Hepatocyte (in vitro differentiated cells): ENCODE results near the gene C1QL3. TPM values are rescaled to one million over a fixed set of nuclear protein-coding genes. Genes with fewer than 3 reads are reported as not detected.

Experiments
- DNase-seq: peaks from one replicate; pipeline ENCODE4 v3.0.0-alpha.2; 2016; ENCODE audit warnings: low spot score
- H2AFZ ChIP-seq: fragments of 200-600 bp; sonication (generic); 2 replicates; pipeline ENCODE4 v1.6.0; 2016; ENCODE audit warnings: antibody characterized with exemption, mild to moderate bottlenecking
- H3K27ac ChIP-seq: fragments of 200-600 bp; sonication (generic); 2 replicates; pipeline ENCODE4 v1.5.1; 2016; ENCODE audit warnings: mild to moderate bottlenecking
- H3K27me3 ChIP-seq: fragments of 200-600 bp; sonication (generic); 2 replicates; pipeline ENCODE4 v1.6.1; 2016
- H3K36me3 ChIP-seq: fragments of 200-600 bp; sonication (generic); replicated peaks from 2 replicates; pipeline ENCODE4 v1.5.1; 2016; ENCODE audit warnings: low read depth; ENCODE audit not compliant: insufficient read depth
- H3K4me1 ChIP-seq: fragments of 200-600 bp; sonication (generic); 2 replicates; pipeline ENCODE4 v1.5.1; 2016; ENCODE audit warnings: mild to moderate bottlenecking, moderate library complexity; ENCODE audit not compliant: insufficient read depth
- H3K4me2 ChIP-seq: fragments of 200-600 bp; sonication (generic); 2 replicates; pipeline ENCODE4 v1.6.0; 2016
- H3K4me3 ChIP-seq: fragments of 200-600 bp; sonication (generic); 2 replicates; pipeline ENCODE4 v1.5.1; 2016; ENCODE audit warnings: mild to moderate bottlenecking
- H3K79me2 ChIP-seq: fragments of 200-600 bp; sonication (generic); 2 replicates; pipeline ENCODE4 v1.6.0; 2017; ENCODE audit warnings: mild to moderate bottlenecking
- H3K9me2 ChIP-seq: fragments of 200-600 bp; sonication (generic); replicated peaks from 2 replicates; pipeline ENCODE4 v1.6.0; 2017; ENCODE audit warnings: mild to moderate bottlenecking; ENCODE audit not compliant: insufficient read depth
- H3K9me3 ChIP-seq: fragments of 200-600 bp; sonication (generic); 2 replicates; pipeline ENCODE4 v1.5.1; 2016; ENCODE audit warnings: low read depth, mild to moderate bottlenecking
- H4K20me1 ChIP-seq: fragments of 200-600 bp; sonication (generic); 2 replicates; pipeline ENCODE4 v1.6.0; 2016; ENCODE audit warnings: mild to moderate bottlenecking; ENCODE audit not compliant: insufficient read depth, poor library complexity, severe bottlenecking
- EZH2 ChIP-seq: fragments of 200-600 bp; sonication (generic); IDR thresholded peaks from 2 replicates; pipeline ENCODE4 v1.6.1; 2016; ENCODE audit warnings: antibody characterized with exemption, mild to moderate bottlenecking, borderline replicate concordance
- EZH2phosphoT487 ChIP-seq: fragments of 200-600 bp; sonication (generic); IDR thresholded peaks from one replicate; pipeline ENCODE4 v1.6.1; 2018; ENCODE audit warnings: antibody characterized with exemption, mild to moderate bottlenecking, low read depth, moderate library complexity; ENCODE audit not compliant: unreplicated experiment, severe bottlenecking
- WGBS: methylation state at CpG from one replicate; pipeline ENCODE4 v1.1.6; 2016; ENCODE audit warnings: low lambda C conversion rate; ENCODE audit errors: missing lambda C conversion rate; 5-methylcytosine and 5-hydroxymethylcytosine counted together
- polyA plus RNA-seq: library from polyadenylated mRNA; unstranded; fragments of >200 nt; fragmentation: Nextera tagmentation; extraction: Ambion mirVana; gene quantifications from 2 replicates; pipeline ENCODE4 v1.2.1, GENCODE V29; 2016
- total RNA-seq: library from RNA; depleted of rRNA; stranded (reverse); fragments of >200 nt; gene quantifications from 2 replicates; pipeline ENCODE4 v1.2.3, GENCODE V29; 2014
- TF ChIP-seq, protein P1 (sequence below): fragments of 200-600 bp; sonication (generic); IDR thresholded peaks from 2 replicates; pipeline ENCODE4 v1.5.1; 2016; ENCODE audit warnings: antibody characterized with exemption, mild to moderate bottlenecking; ENCODE audit not compliant: poor library complexity

The C1QL3 gene
- total and polyA plus RNA-seq, 2 experiments from 2014 or later, result 0.53 to 0.82 TPM

DNA sequence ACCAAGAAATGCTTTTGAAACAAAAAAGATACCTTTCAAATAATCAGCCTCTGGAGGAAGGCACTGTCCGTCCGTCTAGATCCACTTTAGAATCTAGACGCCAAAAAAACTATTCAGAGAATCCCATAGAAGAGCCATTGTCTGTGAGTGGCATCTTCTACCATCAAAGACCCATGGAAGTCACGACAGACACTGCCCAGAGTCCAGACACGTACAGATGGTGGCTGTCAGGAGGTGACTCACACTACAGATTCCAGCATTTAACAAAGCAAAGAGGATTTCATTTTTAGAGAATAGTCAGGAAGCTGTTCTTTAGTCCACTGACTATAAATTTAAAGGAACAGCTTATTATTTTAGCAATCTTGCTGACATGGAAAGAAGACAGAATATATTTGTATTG lies 11.7 kb downstream of the C1QL3 start:
- Histone ChIP-seq H4K20me1 (no peaks in the 10 kb centered on the region), H3K4me1 (no peaks in the 10 kb centered on the region), H3K9me2 (no peaks in the 10 kb centered on the region), H3K4me3 (no peak overlapping the region), H3K4me2 (no peak overlapping the region), H3K27me3 (no peaks in the 10 kb centered on the region), H3K27ac (no peak overlapping the region), H3K79me2 (no peaks in the 10 kb centered on the region), H3K9me3 (no peaks in the 10 kb centered on the region), H2AFZ (no peak overlapping the region), H3K36me3 (no peaks in the 10 kb centered on the region)
- TF ChIP-seq EZH2 (no peak), EZH2phosphoT487 (no peak)
- TF ChIP-seq, protein P1, sequence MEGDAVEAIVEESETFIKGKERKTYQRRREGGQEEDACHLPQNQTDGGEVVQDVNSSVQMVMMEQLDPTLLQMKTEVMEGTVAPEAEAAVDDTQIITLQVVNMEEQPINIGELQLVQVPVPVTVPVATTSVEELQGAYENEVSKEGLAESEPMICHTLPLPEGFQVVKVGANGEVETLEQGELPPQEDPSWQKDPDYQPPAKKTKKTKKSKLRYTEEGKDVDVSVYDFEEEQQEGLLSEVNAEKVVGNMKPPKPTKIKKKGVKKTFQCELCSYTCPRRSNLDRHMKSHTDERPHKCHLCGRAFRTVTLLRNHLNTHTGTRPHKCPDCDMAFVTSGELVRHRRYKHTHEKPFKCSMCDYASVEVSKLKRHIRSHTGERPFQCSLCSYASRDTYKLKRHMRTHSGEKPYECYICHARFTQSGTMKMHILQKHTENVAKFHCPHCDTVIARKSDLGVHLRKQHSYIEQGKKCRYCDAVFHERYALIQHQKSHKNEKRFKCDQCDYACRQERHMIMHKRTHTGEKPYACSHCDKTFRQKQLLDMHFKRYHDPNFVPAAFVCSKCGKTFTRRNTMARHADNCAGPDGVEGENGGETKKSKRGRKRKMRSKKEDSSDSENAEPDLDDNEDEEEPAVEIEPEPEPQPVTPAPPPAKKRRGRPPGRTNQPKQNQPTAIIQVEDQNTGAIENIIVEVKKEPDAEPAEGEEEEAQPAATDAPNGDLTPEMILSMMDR, result no peak
- WGBS, result 50% methylated on average over 5 of the region's 5 CpGs
- no peak for DNase-seq

DNA sequence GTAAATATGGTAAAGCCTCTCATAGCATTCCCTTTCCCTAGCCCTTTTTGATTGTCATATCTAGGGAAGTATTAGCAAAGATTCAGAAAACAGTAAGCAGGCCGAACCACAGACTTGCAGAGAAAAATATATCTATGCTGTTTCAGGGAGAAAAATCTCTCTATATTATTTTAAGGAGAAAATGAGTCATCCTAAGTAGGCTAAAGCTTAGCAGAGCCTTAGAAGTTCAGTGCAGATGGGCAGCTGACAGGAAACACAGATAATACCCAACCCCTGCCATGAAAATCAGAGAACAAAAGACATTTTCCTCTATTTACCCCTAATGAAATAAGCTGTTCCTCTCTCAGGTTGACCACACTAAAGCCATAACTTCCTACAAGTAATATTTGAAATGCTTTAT lies 16.5 kb downstream of the C1QL3 start:
- Histone ChIP-seq H3K9me2 (no peaks in the 10 kb centered on the region), H3K9me3 (no peaks in the 10 kb centered on the region), H4K20me1 (no peaks in the 10 kb centered on the region), H3K4me3 (no peak overlapping the region), H3K79me2 (no peaks in the 10 kb centered on the region), H3K4me2 (no peak overlapping the region), H3K27me3 (no peaks in the 10 kb centered on the region), H2AFZ (no peak overlapping the region), H3K4me1 (no peaks in the 10 kb centered on the region), H3K36me3 (no peaks in the 10 kb centered on the region), H3K27ac (no peak overlapping the region)
- WGBS, result 76% methylated on average over 1 of the region's 1 CpG
- TF ChIP-seq EZH2 (no peak), EZH2phosphoT487 (no peak)
- TF ChIP-seq, protein P1, result no peak
- no peak for DNase-seq

DNA sequence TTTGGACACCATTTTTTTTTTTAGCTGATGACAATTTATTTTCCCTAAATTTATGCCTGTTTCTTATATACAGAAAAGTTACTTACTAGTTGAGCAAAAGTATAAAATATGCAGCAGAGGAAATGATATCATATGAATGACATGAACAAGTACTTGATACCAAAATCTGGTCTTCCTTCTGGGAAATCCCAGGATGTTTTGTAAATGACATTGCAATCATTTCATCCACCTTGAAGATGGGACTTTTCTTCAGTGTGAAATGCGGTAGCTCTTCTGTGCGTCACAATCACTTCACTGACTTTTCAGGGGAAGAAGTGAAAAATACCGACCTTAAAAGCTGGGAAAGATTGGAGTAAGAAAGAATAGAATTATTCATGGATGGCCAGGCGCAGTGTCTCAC lies 23.8 kb downstream of the C1QL3 start:
- Histone ChIP-seq H3K36me3 (no peaks in the 10 kb centered on the region), H3K4me3 (no peak overlapping the region), H3K9me2 (no peaks in the 10 kb centered on the region), H4K20me1 (no peaks in the 10 kb centered on the region), H3K9me3 (no peaks in the 10 kb centered on the region), H3K4me2 (no peak overlapping the region), H3K27me3 (no peaks in the 10 kb centered on the region), H3K79me2 (no peaks in the 10 kb centered on the region), H2AFZ (no peak overlapping the region), H3K4me1 (no peaks in the 10 kb centered on the region), H3K27ac (no peak overlapping the region)
- TF ChIP-seq EZH2 (no peak), EZH2phosphoT487 (no peak)
- TF ChIP-seq, protein P1, result no peak
- no peak for DNase-seq
- WGBS, result 94% methylated on average over 4 of the region's 4 CpGs
